Neural crest cell (in vitro differentiated cells): Measurements from ENCODE around the gene RAB11FIP4. TPM values are rescaled to one million over a fixed set of nuclear protein-coding genes. Genes with fewer than 3 reads are reported as not detected.
A peak's percentile ranks its signal among the peaks of the same experiment; 100 is the strongest.

ENCODE experiments used
- DNase-seq: peaks from one replicate; pipeline ENCODE4 v3.0.0; 2021; ENCODE audit warnings: low read depth, mixed read lengths, low spot score
- H3K27ac Mint-ChIP-seq: one replicate; pipeline ENCODE4 v1.8.0; 2021; ENCODE audit warnings: mild to moderate bottlenecking, mixed read lengths; ENCODE audit not compliant: unreplicated experiment
- H3K27me3 Mint-ChIP-seq: 2 replicates; pipeline ENCODE4 v1.8.0; 2021; ENCODE audit warnings: low read depth, mild to moderate bottlenecking, mixed read lengths
- H3K36me3 Mint-ChIP-seq: 2 replicates; pipeline ENCODE4 v1.8.0; 2021; ENCODE audit warnings: low read depth, mild to moderate bottlenecking, mixed read lengths
- H3K4me1 Mint-ChIP-seq: 2 replicates; pipeline ENCODE4 v1.8.0; 2021; ENCODE audit warnings: mixed read lengths
- H3K4me3 Mint-ChIP-seq: one replicate; pipeline ENCODE4 v1.8.0; 2021; ENCODE audit warnings: mild to moderate bottlenecking, mixed read lengths
- H3K9me3 Mint-ChIP-seq: 2 replicates; pipeline ENCODE4 v1.8.0; 2021; ENCODE audit warnings: mixed read lengths
- CTCF ChIP-seq: fragments of 200-600 bp; sonication (generic); conservative IDR thresholded peaks from 2 replicates; pipeline ENCODE4 v1.5.0; 2021; ENCODE audit warnings: antibody characterized with exemption, mild to moderate bottlenecking
- total RNA-seq: library from RNA; stranded (reverse); gene quantifications from 2 replicates; pipeline ENCODE4 v1.2.1, GENCODE V29; 2021

RAB11FIP4 gene
- total RNA-seq, 1 donor from 2014 or later: 7.4 TPM

GRCh38 chr17:31559584-31560501, 168.4 kb downstream of the RAB11FIP4 start:
- Mint-ChIP-seq H3K4me3 (peak overlapping the region; percentile 82), H3K27me3 (peaks cover 55% of the 10 kb centered on the region), H3K36me3 (no peaks in the 10 kb centered on the region), H3K27ac (no peak overlapping the region), H3K9me3 (no peaks in the 10 kb centered on the region), H3K4me1 (peaks cover 4% of the 10 kb centered on the region)
- DNase-seq: no peak
- no peak for TF ChIP-seq CTCF

GRCh38 chr17:31560616-31561235, 169.3 kb downstream of the RAB11FIP4 start:
- Mint-ChIP-seq H3K36me3 (no peaks in the 10 kb centered on the region), H3K9me3 (no peaks in the 10 kb centered on the region), H3K4me3 (peak overlapping the region; percentile 82), H3K27ac (no peak overlapping the region), H3K27me3 (peaks cover 57% of the 10 kb centered on the region), H3K4me1 (peaks cover 4% of the 10 kb centered on the region)
- no peak for DNase-seq
- no peak for TF ChIP-seq CTCF

- TF ChIP-seq CTCF: no peak
- no peaks in the 10 kb centered on the region for H3K9me3 Mint-ChIP-seq
- DNase-seq: no peak
- H3K4me1 Mint-ChIP-seq: peaks cover 4% of the 10 kb centered on the region
- no peak overlapping the region for H3K27ac Mint-ChIP-seq
- H3K4me3 Mint-ChIP-seq: peak overlapping the region; percentile 31
- H3K27me3 Mint-ChIP-seq: peaks cover 55% of the 10 kb centered on the region
- no peaks in the 10 kb centered on the region for H3K36me3 Mint-ChIP-seq
Observed at GRCh38 chr17:31561469-31562375, 170.2 kb downstream of the RAB11FIP4 start.

- no peak overlapping the region for H3K27ac Mint-ChIP-seq
- DNase-seq: no peak
- no peak overlapping the region for H3K4me3 Mint-ChIP-seq
Observed at GRCh38 chr17:31562376-31562840, 170.9 kb downstream of the RAB11FIP4 start.

More at GRCh38 chr17:31562376-31562840, 170.9 kb downstream of the RAB11FIP4 start:
- H3K27me3 Mint-ChIP-seq: peaks cover 51% of the 10 kb centered on the region
- no peaks in the 10 kb centered on the region for H3K9me3 Mint-ChIP-seq
- H3K36me3 Mint-ChIP-seq: no peaks in the 10 kb centered on the region
- peaks cover 4% of the 10 kb centered on the region for H3K4me1 Mint-ChIP-seq
- TF ChIP-seq CTCF: no peak
